SK-N-SH (cell line): ENCODE measurements around the gene PECR. TPM values are rescaled to one million over a fixed set of nuclear protein-coding genes. Genes with fewer than 3 reads are reported as not detected.

Source experiments
- CTCF ChIA-PET: fragments of 300-600, 350-600 bp; formaldehyde crosslinking; extraction: SDS; loops from one replicate; lab custom pipeline; 2021; lab: Yijun Ruan, JAX
- POLR2A ChIA-PET: fragments of 350-600 bp; sonication (Branson Sonifier 250); formaldehyde crosslinking; extraction: SDS; loops from one replicate; lab custom pipeline; 2020; ENCODE audit warnings: antibody characterized with exemption, inconsistent platforms; lab: Yijun Ruan, JAX
- DNase-seq: peaks from one replicate; pipeline ENCODE4 v3.0.0; 2012
- H2AFZ ChIP-seq: fragments of 200-600 bp; sonication (generic); 2 replicates; pipeline ENCODE4 v1.8.1; 2016; ENCODE audit warnings: antibody characterized with exemption, mild to moderate bottlenecking, low read depth
- H3F3A ChIP-seq: fragments of 200-600 bp; sonication (generic); replicated peaks from 2 replicates; pipeline ENCODE3; 2016; ENCODE audit warnings: antibody characterized with exemption, mild to moderate bottlenecking; ENCODE audit not compliant: insufficient read depth
- H3K27ac ChIP-seq, 2 experiments: fragments of 200-500 bp in 1 of 2; fragments of 200-600 bp in 1 of 2; sonication (Bioruptor generic) in 1 of 2; sonication (generic), shearing (Covaris generic) in 1 of 2; 2 replicates each; pipeline versions ENCODE4 v1.5.1 to v1.6.1; 2014 to 2016; ENCODE audit warnings: low read depth in 2 of 2, inconsistent platforms in 1 of 2, low read length in 1 of 2, mild to moderate bottlenecking in 1 of 2, mixed read lengths in 1 of 2
- H3K27me3 ChIP-seq: fragments of 200-600 bp; sonication (generic), shearing (Covaris generic); 2 replicates; pipeline ENCODE4 v1.6.1; 2016; ENCODE audit warnings: mixed run types; ENCODE audit not compliant: insufficient read depth
- H3K36me3 ChIP-seq, 2 experiments: fragments of 200-500 bp in 1 of 2; fragments of 200-600 bp in 1 of 2; sonication (Bioruptor generic) in 1 of 2; sonication (generic) in 1 of 2; replicated peaks in 1 of 2; 2 replicates each; pipeline versions ENCODE3 to v1.5.1; 2014 to 2016; ENCODE audit warnings: low read length in 1 of 2, mild to moderate bottlenecking in 1 of 2; ENCODE audit not compliant: insufficient read depth in 2 of 2, control insufficient read depth in 1 of 2
- H3K4me1 ChIP-seq, 2 experiments: fragments of 200-500 bp in 1 of 2; fragments of 200-600 bp in 1 of 2; sonication (Bioruptor generic) in 1 of 2; sonication (generic), shearing (Covaris generic) in 1 of 2; 2 replicates each; pipeline versions ENCODE4 v1.5.1 to v1.6.1; 2014 to 2016; ENCODE audit warnings: low read depth in 1 of 2, low read length in 1 of 2, mixed run types in 1 of 2; ENCODE audit not compliant: insufficient read depth in 2 of 2, control insufficient read depth in 1 of 2
- H3K4me2 ChIP-seq: fragments of 200-600 bp; sonication (generic), shearing (Covaris generic); 2 replicates; pipeline ENCODE4 v1.6.1; 2017; ENCODE audit warnings: mixed run types
- H3K4me3 ChIP-seq, 2 experiments: fragments of 200-500 bp in 1 of 2; fragments of 200-600 bp in 1 of 2; sonication (Bioruptor generic) in 1 of 2; sonication (generic), shearing (Covaris generic) in 1 of 2; 2 replicates each; pipeline versions ENCODE4 v1.5.1 to v1.8.1; 2014 to 2016; ENCODE audit warnings: low read depth in 2 of 2, inconsistent platforms in 1 of 2, low read length in 1 of 2, mild to moderate bottlenecking in 1 of 2, mixed read lengths in 1 of 2, moderate library complexity in 1 of 2
- H3K79me2 ChIP-seq: fragments of 200-600 bp; sonication (generic); 2 replicates; pipeline ENCODE4 v1.8.1; 2017; ENCODE audit warnings: mild to moderate bottlenecking; ENCODE audit not compliant: insufficient read depth
- H3K9ac ChIP-seq: fragments of 200-600 bp; sonication (generic); 2 replicates; pipeline ENCODE4 v1.6.1; 2017; ENCODE audit warnings: mixed run types
- H3K9me2 ChIP-seq: fragments of 200-600 bp; sonication (generic); 2 replicates; pipeline ENCODE4 v1.6.1; 2017; ENCODE audit warnings: mixed run types
- H3K9me3 ChIP-seq: fragments of 200-600 bp; sonication (generic); 2 replicates; pipeline ENCODE4 v1.6.1; 2017; ENCODE audit warnings: mixed run types, mild to moderate bottlenecking, moderate library complexity
- H4K20me1 ChIP-seq: fragments of 200-600 bp; sonication (generic); 2 replicates; pipeline ENCODE4 v1.6.1; 2017; ENCODE audit warnings: mild to moderate bottlenecking, mixed run types; ENCODE audit not compliant: insufficient read depth
- CHD2 ChIP-seq: fragments of 150-350 bp; IDR thresholded peaks from 2 replicates; pipeline ENCODE4 v1.6.1; 2018; ENCODE audit warnings: low read length; ENCODE audit not compliant: partially characterized antibody
- ELF1 ChIP-seq: IDR thresholded peaks from 2 replicates; pipeline ENCODE4 v1.4.0; 2012
- FOSL2 ChIP-seq: IDR thresholded peaks from 2 replicates; pipeline ENCODE4 v1.4.0; 2012; ENCODE audit warnings: low read depth, mild to moderate bottlenecking, moderate library complexity, borderline replicate concordance
- FOXJ3 ChIP-seq: sonication (generic); formaldehyde crosslinking; IDR thresholded peaks from 2 replicates; pipeline ENCODE4 v1.5.1; 2020; ENCODE audit warnings: mild to moderate bottlenecking, missing genetic modification reagents
- FOXM1 ChIP-seq: IDR thresholded peaks from 2 replicates; pipeline ENCODE4 v1.4.0; 2012; ENCODE audit warnings: low read depth, mild to moderate bottlenecking
- GABPA ChIP-seq: IDR thresholded peaks from 2 replicates; pipeline ENCODE4 v1.4.0; 2012; ENCODE audit warnings: low read depth, mild to moderate bottlenecking
- GATA2 ChIP-seq: sonication (generic); formaldehyde crosslinking; IDR thresholded peaks from 2 replicates; pipeline ENCODE4 v1.5.0; 2020; ENCODE audit warnings: mild to moderate bottlenecking, missing genetic modification reagents
- JUND ChIP-seq: IDR thresholded peaks from 2 replicates; pipeline ENCODE4 v1.4.0; 2012
- MEF2A ChIP-seq: IDR thresholded peaks from 2 replicates; pipeline ENCODE4 v1.4.0; 2012; ENCODE audit warnings: low read depth, borderline replicate concordance
- MXI1 ChIP-seq: IDR thresholded peaks from 2 replicates; pipeline ENCODE4 v1.6.1; 2012; ENCODE audit warnings: mild to moderate bottlenecking, low read depth, low read length, improper control_type of control experiment
- POLR2AphosphoS5 ChIP-seq: IDR thresholded peaks from 2 replicates; pipeline ENCODE4 v1.6.1; 2012; ENCODE audit warnings: low read depth, low read length
- RFX5 ChIP-seq: IDR thresholded peaks from 2 replicates; pipeline ENCODE4 v1.6.1; 2012; ENCODE audit warnings: mild to moderate bottlenecking, improper control_type of control experiment, low read length
- RXRA ChIP-seq: IDR thresholded peaks from 2 replicates; pipeline ENCODE4 v1.4.0; 2012; ENCODE audit warnings: low read depth, mild to moderate bottlenecking, borderline replicate concordance
- TAF1 ChIP-seq: IDR thresholded peaks from 2 replicates; pipeline ENCODE4 v1.6.1; 2012; ENCODE audit warnings: low read depth, mild to moderate bottlenecking, low read length, moderate library complexity, borderline replicate concordance
- TCF12 ChIP-seq: IDR thresholded peaks from 2 replicates; pipeline ENCODE4 v1.4.0; 2012
- TEAD4 ChIP-seq: IDR thresholded peaks from 2 replicates; pipeline ENCODE4 v1.4.0; 2012; ENCODE audit warnings: mild to moderate bottlenecking, borderline replicate concordance; ENCODE audit not compliant: insufficient read depth
- YY1 ChIP-seq: IDR thresholded peaks from 2 replicates; pipeline ENCODE4 v1.4.0; 2012; ENCODE audit warnings: low read depth, mild to moderate bottlenecking
- WGBS: methylation state at CpG from one replicate; pipeline ENCODE4 v1.1.6; 2017; ENCODE audit warnings: low lambda C conversion rate; 5-methylcytosine and 5-hydroxymethylcytosine counted together
- polyA plus RNA-seq, 3 experiments: library from polyadenylated mRNA; depleted of rRNA; stranded (reverse); fragments of >200 nt; gene quantifications; 2 replicates each; pipeline ENCODE4 v1.2.3, GENCODE V29; 2012
- TF ChIP-seq, protein P1 (sequence below): IDR thresholded peaks from 2 replicates; pipeline ENCODE4 v1.6.1; 2012; ENCODE audit warnings: mild to moderate bottlenecking, low read depth, low read length, moderate library complexity
- TF ChIP-seq, protein P2 (sequence below): fragments of 200-600 bp; sonication (generic); IDR thresholded peaks from 2 replicates; pipeline ENCODE4 v1.6.1; 2017; ENCODE audit warnings: antibody characterized with exemption, mild to moderate bottlenecking, moderate library complexity
- TF ChIP-seq, protein P3 (sequence below): fragments of 150-350 bp; IDR thresholded peaks from 2 replicates; pipeline ENCODE4 v1.6.1; 2017; ENCODE audit warnings: antibody characterized with exemption, low read length, low read depth, borderline replicate concordance

PECR gene
- polyA plus RNA-seq, 1 of the 3 experiments (the other 2 are of a cell fraction): 18.6 TPM

DNA sequence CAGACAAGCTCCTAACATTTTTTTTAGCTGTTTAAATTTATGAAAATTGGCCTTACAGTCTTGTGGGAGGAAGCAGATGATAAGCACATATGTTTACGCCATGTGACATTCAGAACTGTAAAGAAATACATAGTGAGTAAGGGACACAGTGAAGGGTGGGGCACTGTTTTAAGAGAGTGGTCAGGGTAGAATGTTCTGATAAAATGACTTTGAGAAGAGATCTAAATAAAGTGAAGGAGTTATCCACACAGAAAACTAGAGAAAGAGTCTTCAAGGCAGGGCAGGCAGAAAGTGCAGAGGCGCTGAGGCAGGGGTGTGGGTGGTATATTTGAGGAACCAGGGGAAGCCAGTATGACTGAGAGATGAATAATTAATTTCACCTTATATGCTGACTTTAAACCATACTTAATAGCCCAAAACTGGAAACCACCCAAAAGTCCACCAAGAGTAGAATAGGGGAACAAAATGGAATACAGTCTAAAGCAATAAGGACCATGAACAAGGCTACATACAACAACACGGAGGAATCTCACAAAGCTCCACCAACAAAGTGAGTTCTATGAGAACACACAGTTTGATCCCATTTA lies 76.8 kb downstream of the PECR start:
- 95% methylated on average over 3 of the region's 3 CpGs for WGBS
- H3K79me2 ChIP-seq: no peaks in the 10 kb centered on the region; the same call in 1 of the 2 replicates
- TF ChIP-seq MEF2A: no peak
- TF ChIP-seq, protein P1, sequence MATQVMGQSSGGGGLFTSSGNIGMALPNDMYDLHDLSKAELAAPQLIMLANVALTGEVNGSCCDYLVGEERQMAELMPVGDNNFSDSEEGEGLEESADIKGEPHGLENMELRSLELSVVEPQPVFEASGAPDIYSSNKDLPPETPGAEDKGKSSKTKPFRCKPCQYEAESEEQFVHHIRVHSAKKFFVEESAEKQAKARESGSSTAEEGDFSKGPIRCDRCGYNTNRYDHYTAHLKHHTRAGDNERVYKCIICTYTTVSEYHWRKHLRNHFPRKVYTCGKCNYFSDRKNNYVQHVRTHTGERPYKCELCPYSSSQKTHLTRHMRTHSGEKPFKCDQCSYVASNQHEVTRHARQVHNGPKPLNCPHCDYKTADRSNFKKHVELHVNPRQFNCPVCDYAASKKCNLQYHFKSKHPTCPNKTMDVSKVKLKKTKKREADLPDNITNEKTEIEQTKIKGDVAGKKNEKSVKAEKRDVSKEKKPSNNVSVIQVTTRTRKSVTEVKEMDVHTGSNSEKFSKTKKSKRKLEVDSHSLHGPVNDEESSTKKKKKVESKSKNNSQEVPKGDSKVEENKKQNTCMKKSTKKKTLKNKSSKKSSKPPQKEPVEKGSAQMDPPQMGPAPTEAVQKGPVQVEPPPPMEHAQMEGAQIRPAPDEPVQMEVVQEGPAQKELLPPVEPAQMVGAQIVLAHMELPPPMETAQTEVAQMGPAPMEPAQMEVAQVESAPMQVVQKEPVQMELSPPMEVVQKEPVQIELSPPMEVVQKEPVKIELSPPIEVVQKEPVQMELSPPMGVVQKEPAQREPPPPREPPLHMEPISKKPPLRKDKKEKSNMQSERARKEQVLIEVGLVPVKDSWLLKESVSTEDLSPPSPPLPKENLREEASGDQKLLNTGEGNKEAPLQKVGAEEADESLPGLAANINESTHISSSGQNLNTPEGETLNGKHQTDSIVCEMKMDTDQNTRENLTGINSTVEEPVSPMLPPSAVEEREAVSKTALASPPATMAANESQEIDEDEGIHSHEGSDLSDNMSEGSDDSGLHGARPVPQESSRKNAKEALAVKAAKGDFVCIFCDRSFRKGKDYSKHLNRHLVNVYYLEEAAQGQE: no peak
- TF ChIP-seq, protein P2, sequence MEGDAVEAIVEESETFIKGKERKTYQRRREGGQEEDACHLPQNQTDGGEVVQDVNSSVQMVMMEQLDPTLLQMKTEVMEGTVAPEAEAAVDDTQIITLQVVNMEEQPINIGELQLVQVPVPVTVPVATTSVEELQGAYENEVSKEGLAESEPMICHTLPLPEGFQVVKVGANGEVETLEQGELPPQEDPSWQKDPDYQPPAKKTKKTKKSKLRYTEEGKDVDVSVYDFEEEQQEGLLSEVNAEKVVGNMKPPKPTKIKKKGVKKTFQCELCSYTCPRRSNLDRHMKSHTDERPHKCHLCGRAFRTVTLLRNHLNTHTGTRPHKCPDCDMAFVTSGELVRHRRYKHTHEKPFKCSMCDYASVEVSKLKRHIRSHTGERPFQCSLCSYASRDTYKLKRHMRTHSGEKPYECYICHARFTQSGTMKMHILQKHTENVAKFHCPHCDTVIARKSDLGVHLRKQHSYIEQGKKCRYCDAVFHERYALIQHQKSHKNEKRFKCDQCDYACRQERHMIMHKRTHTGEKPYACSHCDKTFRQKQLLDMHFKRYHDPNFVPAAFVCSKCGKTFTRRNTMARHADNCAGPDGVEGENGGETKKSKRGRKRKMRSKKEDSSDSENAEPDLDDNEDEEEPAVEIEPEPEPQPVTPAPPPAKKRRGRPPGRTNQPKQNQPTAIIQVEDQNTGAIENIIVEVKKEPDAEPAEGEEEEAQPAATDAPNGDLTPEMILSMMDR: no peak
- TF ChIP-seq TCF12: no peak
- TF ChIP-seq MXI1: no peak
- no peak for TF ChIP-seq RFX5
- no peak for TF ChIP-seq GATA2 (CRISPR knock-in tag)
- no peak for TF ChIP-seq TAF1
- TF ChIP-seq FOXM1: no peak
- no peak for TF ChIP-seq TEAD4
- TF ChIP-seq RXRA: no peak
- TF ChIP-seq POLR2AphosphoS5: no peak
- TF ChIP-seq GABPA: no peak
- TF ChIP-seq YY1: no peak
- no peak for TF ChIP-seq CHD2
- TF ChIP-seq ELF1: no peak
- TF ChIP-seq, protein P3, sequence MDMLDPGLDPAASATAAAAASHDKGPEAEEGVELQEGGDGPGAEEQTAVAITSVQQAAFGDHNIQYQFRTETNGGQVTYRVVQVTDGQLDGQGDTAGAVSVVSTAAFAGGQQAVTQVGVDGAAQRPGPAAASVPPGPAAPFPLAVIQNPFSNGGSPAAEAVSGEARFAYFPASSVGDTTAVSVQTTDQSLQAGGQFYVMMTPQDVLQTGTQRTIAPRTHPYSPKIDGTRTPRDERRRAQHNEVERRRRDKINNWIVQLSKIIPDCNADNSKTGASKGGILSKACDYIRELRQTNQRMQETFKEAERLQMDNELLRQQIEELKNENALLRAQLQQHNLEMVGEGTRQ: no peak
- TF ChIP-seq FOSL2: no peak
- no peak for TF ChIP-seq JUND
- TF ChIP-seq FOXJ3: no peak

More for the DNA sequence above, 76.8 kb downstream of the PECR start:
- ChIA-PET POLR2A (interaction anchor here (0.6 kb wide), 1 partner anchor 52 kb away, joined by 3 read pairs; no protein-coding TSS in a partner anchor), CTCF (no interaction called here)
- H3K4me1 ChIP-seq: peaks cover 4 to 8% of the 10 kb centered on the region in 2 experiments; a peak in 2 of 4 replicates
- H3K27me3 ChIP-seq: no peaks in the 10 kb centered on the region
- H3K9ac ChIP-seq: no peak overlapping the region
- no peak overlapping the region for H3K4me2 ChIP-seq
- H3K36me3 ChIP-seq: no peaks in the 10 kb centered on the region
- no peaks in the 10 kb centered on the region for H3K9me3 ChIP-seq
- no peaks in the 10 kb centered on the region for H3F3A ChIP-seq
- H3K9me2 ChIP-seq: no peaks in the 10 kb centered on the region
- H2AFZ ChIP-seq: no peak overlapping the region
- no peaks in the 10 kb centered on the region for H4K20me1 ChIP-seq
- no peak overlapping the region for H3K27ac ChIP-seq
- no peak overlapping the region for H3K4me3 ChIP-seq
- DNase-seq: no peak
